Fibroblast of lung (primary cell): ENCODE data around the gene TNS2. TPM values are rescaled to one million over a fixed set of nuclear protein-coding genes. Genes with fewer than 3 reads are reported as not detected.

Experiments
- DNase-seq, 2 donors: peaks; one replicate each; pipeline versions ENCODE4 v3.0.0 to v3.0.0-alpha.2; 2010; ENCODE audit warnings: low read depth in 2 of 2
- H2AFZ ChIP-seq: 2 replicates; pipeline ENCODE4 v1.5.1; 2012; ENCODE audit warnings: low read length, control low read depth, inconsistent platforms
- H3K27ac ChIP-seq: 2 replicates; pipeline ENCODE4 v1.5.1; 2011; ENCODE audit warnings: low read length, control low read depth; ENCODE audit not compliant: insufficient read depth
- H3K27me3 ChIP-seq: 2 replicates; pipeline ENCODE4 v1.5.1; 2011; ENCODE audit warnings: mild to moderate bottlenecking, low read length; ENCODE audit not compliant: control insufficient read depth, insufficient read depth
- H3K36me3 ChIP-seq: 2 replicates; pipeline ENCODE4 v1.5.1; 2011; ENCODE audit warnings: low read length; ENCODE audit not compliant: control insufficient read depth, insufficient read depth
- H3K4me1 ChIP-seq: 2 replicates; pipeline ENCODE4 v1.5.1; 2011; ENCODE audit warnings: low read length; ENCODE audit not compliant: control insufficient read depth, insufficient read depth; ENCODE audit errors: extremely low read depth
- H3K4me2 ChIP-seq: 2 replicates; pipeline ENCODE4 v1.5.1; 2011; ENCODE audit warnings: low read length, control low read depth; ENCODE audit not compliant: insufficient read depth; ENCODE audit errors: extremely low read depth
- H3K4me3 ChIP-seq, 4 experiments: fragments of 200-600 bp in 1 of 4; sonication (generic) in 1 of 4; replicated peaks in 1 of 4; 2 replicates each; pipeline ENCODE4 v1.5.1; 2011 to 2016; ENCODE audit warnings: low read length in 4 of 4, low read depth in 3 of 4, mild to moderate bottlenecking in 3 of 4, control low read depth in 2 of 4, inconsistent platforms in 1 of 4, mixed read lengths in 1 of 4; ENCODE audit not compliant: insufficient read depth in 1 of 4; ENCODE audit errors: control extremely low read depth in 1 of 4
- H3K79me2 ChIP-seq: 2 replicates; pipeline ENCODE4 v1.5.1; 2012; ENCODE audit warnings: mild to moderate bottlenecking, low read length, inconsistent platforms; ENCODE audit not compliant: control insufficient read depth, insufficient read depth
- H3K9ac ChIP-seq: 2 replicates; pipeline ENCODE4 v1.5.1; 2011; ENCODE audit warnings: mild to moderate bottlenecking, low read length, control low read depth; ENCODE audit not compliant: insufficient read depth
- H3K9me3 ChIP-seq: 2 replicates; pipeline ENCODE4 v1.5.1; 2012; ENCODE audit warnings: low read depth, low read length; ENCODE audit not compliant: control insufficient read depth, insufficient read depth
- H4K20me1 ChIP-seq: 2 replicates; pipeline ENCODE4 v1.5.1; 2011; ENCODE audit warnings: low read length; ENCODE audit not compliant: control insufficient read depth, insufficient read depth; ENCODE audit errors: extremely low read depth
- CTCF ChIP-seq, 2 donors: IDR thresholded peaks in 1 of 2; conservative IDR thresholded peaks in 1 of 2; 1 replicate in 1 of 2; 2 replicates in 1 of 2; pipeline ENCODE4 v1.5.1; 2011 to 2012; ENCODE audit warnings: low read length in 2 of 2, control low read depth in 1 of 2, inconsistent platforms in 1 of 2, low read depth in 1 of 2, mild to moderate bottlenecking in 1 of 2
- EZH2 ChIP-seq: IDR thresholded peaks from 2 replicates; pipeline ENCODE4 v1.5.1; 2012; ENCODE audit warnings: low read length, control low read depth, mild to moderate bottlenecking; ENCODE audit errors: missing control alignments
- polyA plus RNA-seq, 2 donors: library from polyadenylated mRNA; depleted of rRNA in 1 of 2; stranded (reverse) in 1 of 2; unstranded in 1 of 2; fragments of >200 nt; gene quantifications; 2 replicates each; pipeline ENCODE4 v1.2.1, GENCODE V29; 2011 to 2012; ENCODE audit warnings: missing spikeins in 1 of 2
- total RNA-seq: library from RNA; depleted of rRNA; stranded (reverse); fragments of >200 nt; gene quantifications from 2 replicates; pipeline ENCODE4 v1.2.1, GENCODE V29; 2014

The TNS2 gene
- total and polyA plus RNA-seq, 2 donors (not counting 1 experiment from before 2014, with no cell fraction given): 35.3 to 60.6 TPM

DNA sequence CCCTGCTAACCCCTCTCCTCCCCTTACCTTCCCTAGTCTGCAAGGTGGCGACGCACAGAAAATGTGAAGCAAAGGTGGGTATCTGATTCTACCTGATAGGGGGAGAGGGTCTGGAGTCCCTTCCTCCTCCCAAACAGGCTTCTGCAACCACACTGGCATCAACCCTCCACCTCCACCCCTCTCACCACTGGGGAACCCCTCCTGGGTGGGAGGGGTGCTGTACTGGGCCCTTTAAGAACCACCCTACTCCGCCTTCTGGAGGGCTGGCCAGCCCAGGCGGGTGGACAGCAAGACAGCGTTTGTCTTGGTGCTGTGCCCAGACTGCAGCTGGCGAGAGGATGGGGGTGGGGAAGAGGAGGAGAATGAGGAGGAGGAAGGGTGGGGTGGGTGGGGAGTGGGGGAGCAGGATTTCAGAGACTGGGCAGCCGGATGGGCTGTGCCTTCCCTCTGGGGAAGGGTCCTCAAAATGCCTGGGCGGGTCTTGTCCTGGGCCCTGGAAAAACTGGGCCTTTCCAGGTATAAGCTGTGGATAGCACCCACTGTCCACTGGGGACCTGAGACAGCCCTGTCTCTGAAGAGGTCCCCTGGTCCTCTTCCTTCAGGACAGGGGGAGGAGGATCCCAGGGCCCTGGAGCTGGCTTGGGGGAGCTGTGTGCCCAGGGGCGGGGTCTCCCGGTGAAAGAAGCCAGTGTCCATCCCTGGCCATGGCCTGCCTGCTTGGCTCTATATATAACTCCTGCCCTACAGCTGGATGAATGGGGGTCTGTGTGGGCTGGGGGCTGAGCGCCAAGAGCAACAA, 2.8 kb downstream of the TNS2 start:
- Histone ChIP-seq H3K4me1 (peaks cover 37% of the 10 kb centered on the region), H3K4me3 (peak overlapping the region in 3 of 4 experiments; percentile 27 to 90 (median 83)), H4K20me1 (no peaks in the 10 kb centered on the region), H3K4me2 (peak overlapping the region; percentile 97), H3K27me3 (no peaks in the 10 kb centered on the region), H3K36me3 (peaks cover 19% of the 10 kb centered on the region), H3K9me3 (no peaks in the 10 kb centered on the region), H3K9ac (peak overlapping the region; percentile 26), H3K27ac (peak overlapping the region; percentile 95), H2AFZ (no peak overlapping the region), H3K79me2 (peaks cover 25% of the 10 kb centered on the region)
- TF ChIP-seq EZH2: no peak
- TF ChIP-seq CTCF (conservative IDR thresholded peaks at IDR 0.05 in 1 of 2, IDR thresholded peaks at IDR 0.05 in 1 of 2; ENCODE audit: low read depth in 1 of 2, low read length in 2 of 2): no peak
- peak; percentile 81 to 92 for DNase-seq

DNA sequence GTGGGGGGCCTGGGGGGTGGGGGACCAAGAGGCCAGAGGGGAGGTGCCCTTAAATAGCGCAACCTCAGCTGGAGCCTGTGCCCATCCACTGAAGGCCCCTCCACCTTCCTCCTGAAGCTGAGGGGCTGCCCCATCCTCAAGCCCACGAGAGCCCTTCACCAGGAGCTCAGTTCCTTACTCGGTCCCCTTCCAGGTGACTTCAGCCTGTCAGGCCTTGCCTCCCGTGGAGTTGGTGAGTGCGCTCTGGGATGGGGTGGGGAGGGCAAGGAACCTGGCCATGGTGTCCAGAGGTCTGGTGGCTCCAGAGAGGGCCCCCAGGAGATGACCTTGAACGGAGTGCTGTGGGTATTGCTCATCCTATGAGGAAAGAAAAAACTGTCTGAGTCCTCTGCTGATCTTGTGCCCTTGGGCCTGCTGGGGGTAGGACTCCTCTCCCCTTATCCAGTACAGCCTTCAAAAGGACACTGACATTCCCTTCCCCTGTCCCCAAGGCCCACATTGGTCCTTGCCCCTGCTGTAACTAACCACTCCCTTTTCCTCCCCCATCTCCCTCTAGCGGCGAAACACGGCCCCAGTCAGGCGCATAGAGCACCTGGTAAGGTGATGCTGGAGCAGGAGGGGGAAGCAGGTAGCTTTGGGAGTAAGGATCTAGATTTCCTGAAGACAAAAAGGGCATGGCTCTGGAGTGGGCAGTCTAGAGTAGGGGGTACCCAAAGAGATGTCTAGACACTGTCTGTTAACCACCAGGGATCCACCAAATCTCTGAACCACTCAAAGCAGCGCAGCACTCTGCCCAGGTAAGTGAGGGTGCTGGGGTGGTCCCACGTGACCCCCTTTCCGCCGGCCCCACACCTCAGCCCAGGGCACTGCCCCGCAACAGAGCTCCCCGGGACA, 3.6 kb downstream of the TNS2 start:
- Histone ChIP-seq H2AFZ (no peak overlapping the region), H3K27me3 (no peaks in the 10 kb centered on the region), H3K79me2 (peaks cover 25% of the 10 kb centered on the region)

More for the DNA sequence above, 3.6 kb downstream of the TNS2 start:
- H3K27ac ChIP-seq: peak overlapping the region; percentile 56
- H3K36me3 ChIP-seq: peaks cover 26% of the 10 kb centered on the region
- no peak for DNase-seq
- TF ChIP-seq EZH2 (no peak), CTCF (conservative IDR thresholded peaks at IDR 0.05 in 1 of 2, IDR thresholded peaks at IDR 0.05 in 1 of 2; ENCODE audit: low read depth in 1 of 2, low read length in 2 of 2) (peak; percentile 64 to 74)
- peak overlapping the region; percentile 35 for H3K4me2 ChIP-seq
- no peak overlapping the region for H3K9ac ChIP-seq
- H4K20me1 ChIP-seq: no peaks in the 10 kb centered on the region
- H3K4me1 ChIP-seq: peaks cover 31% of the 10 kb centered on the region
- H3K9me3 ChIP-seq: no peaks in the 10 kb centered on the region
- H3K4me3 ChIP-seq: peak overlapping the region in 2 of 4 experiments; percentile 6 to 46
